ENCODE data around the gene WWTR1.

The WWTR1 gene

GRCh38 chr3:149654188-149654601 lies 3.6 kb downstream of the WWTR1 start:
- DNase-seq, result no peak

DNA sequence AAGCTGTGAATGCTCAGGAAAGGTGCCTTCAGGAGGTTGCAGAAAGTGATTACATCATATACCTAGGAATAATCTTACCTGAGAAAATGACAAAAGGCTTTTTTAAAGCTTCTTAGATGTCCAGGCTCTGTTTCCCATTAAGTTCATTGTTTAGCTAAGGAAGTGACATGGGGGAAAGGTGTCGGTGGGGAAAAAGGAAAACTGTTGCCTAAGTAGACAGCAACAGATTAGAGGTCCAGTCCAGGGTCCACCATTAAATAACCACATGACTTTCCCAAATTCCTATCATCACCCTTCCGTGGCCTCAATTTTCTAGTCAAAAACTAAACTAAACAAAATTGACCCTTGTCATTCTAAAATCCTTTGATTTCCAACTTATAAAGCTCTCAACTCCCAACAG lies 4.3 kb downstream of the WWTR1 start:
- DNase-seq, result no peak

GRCh38 chr3:149653136-149653535 lies 4.7 kb downstream of the WWTR1 start:
- DNase-seq, result no peak

DNA sequence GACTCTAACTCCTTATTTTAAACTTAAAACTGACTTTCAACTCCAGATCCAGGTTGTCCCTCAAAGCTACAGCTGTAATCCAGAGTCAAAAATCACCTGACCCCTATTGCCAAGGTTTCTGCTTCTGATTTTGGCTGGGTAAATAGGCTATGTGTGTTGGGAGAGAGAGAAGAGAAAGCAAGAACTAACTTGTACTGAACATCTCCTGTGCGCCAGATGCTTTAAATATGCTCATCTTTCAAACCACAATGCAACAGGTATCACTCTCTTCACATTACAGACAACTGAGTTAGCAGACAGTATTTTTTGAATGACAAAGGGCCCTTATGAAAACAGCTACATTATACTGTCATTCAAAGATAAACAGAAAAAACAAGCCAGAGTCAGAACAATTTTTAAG lies 7.0 kb downstream of the WWTR1 start:
- no peak for DNase-seq

DNA sequence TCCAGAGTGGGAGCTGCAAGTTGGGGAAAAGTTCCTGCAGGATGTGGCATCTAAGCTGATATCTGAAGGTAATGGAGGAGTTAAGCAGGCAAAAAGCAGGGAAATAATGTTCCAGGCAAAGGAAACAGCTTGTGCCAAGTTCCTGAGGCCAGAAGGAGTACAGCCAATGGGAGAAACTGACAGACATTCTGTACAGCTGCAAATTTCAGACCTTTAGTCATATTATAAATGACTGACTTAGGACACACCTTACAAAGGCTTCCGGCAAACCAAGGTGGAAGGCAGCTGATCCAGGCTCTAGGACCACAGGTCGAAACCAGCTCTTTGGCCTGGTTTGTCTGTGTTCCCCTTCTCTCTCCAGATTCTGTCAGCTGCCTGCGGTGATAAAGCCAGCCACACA lies 9.3 kb downstream of the WWTR1 start:
- no peak for DNase-seq

DNA sequence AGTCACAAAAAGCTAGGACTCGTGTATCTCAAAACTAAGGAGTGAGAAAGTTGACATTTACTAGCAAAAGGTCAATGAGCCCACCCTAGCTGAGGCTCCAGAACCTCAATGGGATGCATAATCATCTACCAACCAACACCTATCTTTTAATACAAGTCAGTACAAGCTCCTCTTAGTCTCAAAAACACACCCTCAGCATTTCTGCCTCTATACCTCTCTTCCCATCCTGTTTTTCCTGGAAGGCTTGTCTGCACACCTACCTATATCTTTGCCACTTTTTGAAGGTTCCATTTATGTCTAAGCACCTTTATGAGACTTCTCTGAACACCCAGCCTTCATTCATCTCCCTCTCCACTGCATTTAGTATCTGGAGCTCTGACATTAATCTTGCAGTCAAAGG lies 10.0 kb downstream of the WWTR1 start:
- no peak for DNase-seq

DNA sequence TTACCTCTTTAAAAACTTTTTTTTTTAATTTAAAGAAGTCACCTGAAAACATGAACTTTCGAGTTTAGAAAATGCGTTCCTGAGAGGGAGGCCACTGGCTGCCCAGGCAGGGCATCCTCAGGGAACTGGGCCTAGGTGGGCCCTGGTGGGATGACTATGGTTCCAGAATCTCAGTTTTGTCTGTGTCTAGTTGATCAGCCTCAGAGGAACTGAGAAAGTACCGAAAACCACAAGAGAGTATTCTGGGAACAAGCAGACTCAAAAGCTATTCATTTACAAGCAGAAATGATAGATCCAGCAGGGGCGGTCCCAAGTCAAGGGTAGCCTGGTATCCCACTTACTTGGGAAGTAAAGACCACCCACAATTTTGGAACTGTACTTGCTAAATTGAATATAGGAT lies 10.5 kb downstream of the WWTR1 start:
- DNase-seq, result no peak

GRCh38 chr3:149646181-149646766 lies 11.6 kb downstream of the WWTR1 start:
- no peak for DNase-seq

GRCh38 chr3:149643963-149644362 lies 13.9 kb downstream of the WWTR1 start:
- DNase-seq, result no peak

GRCh38 chr3:149643482-149643798 lies 14.4 kb downstream of the WWTR1 start:
- DNase-seq, result no peak

GRCh38 chr3:149640976-149641728 lies 16.7 kb downstream of the WWTR1 start:
- DNase-seq, result no peak

DNA sequence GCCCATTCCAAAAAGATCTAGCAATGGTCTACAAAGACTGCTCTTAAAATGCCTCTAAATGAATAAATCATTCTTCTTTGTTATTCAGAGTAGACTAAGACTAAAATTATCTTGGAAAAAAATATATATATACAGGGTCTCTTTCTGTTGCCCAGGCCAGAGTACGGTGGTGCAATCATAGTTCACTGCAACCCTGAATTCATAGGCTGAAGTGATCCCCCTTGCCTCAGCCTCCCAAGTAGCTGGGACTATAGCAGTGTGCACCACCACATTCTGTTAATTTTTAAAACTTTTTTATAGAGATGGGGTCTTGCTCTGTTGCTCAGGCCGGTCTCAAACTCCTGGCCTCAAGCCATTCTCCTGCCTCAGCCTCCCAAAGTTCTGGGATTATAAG lies 18.7 kb downstream of the WWTR1 start:
- DNase-seq, result no peak

- no peak for DNase-seq
These were observed 19.4 kb downstream of the WWTR1 start for GRCh38 chr3:149638228-149639092.

DNA sequence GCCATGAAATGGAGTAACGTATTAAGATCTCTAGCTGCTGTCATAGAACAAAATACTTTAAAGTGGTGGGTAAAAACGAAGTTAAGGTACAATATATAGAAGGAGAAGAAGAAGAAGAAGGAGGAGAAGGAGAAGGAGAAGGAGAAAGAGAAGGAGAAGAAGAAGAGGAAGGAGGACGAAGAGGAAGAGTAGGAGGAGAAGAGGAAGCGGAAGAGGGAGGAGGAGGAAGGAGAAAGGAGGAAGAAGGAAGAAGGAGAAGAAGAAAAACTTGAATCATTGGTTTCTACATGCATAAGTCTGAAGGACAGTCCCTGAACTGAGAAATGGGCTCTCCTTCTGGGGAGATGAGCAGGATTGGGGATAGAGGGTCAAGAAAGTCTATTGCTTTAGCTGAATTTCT lies 22.4 kb downstream of the WWTR1 start:
- DNase-seq, result no peak

DNA sequence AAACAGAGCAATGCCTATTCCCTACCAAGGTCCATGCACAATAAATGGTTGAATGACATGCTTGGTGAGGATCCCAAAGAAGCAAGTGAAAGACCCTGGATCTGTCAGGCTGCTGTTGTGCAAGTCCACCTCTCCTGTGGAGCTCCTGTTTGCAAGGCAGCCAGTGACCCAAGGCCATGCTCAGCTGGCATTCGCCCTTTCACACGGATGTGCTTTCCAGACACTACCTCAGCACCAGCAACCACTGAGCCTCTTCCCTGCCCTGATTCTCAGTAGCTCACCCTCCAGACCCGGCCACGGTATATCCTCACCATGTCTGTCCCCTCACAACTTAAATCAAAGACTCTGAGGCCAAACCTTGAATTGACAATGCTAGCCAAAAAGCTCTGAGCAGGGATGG lies 23.3 kb downstream of the WWTR1 start:
- no peak for DNase-seq

DNA sequence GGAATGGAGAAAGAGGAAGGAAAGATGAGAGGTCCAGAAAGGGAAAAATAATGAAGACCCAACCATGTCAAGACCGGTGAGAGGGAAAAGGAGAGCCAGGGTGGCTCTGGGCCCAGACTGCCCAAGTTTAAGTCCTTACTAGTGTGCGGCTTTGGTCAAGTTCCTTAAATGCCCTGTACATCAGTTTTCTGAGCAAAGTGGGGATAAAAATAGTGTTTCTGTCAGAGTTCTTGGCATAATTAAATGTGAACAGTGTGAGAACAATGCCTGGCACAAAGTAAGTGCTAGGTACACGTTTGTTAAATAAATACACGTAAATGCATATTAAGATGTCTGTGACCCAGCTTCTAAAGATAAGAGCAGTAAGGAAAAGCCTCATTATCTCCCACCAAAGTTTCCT lies 23.8 kb downstream of the WWTR1 start:
- no peak for DNase-seq

GRCh38 chr3:149632225-149632624 lies 25.6 kb downstream of the WWTR1 start:
- DNase-seq, result no peak

GRCh38 chr3:149630806-149631205 lies 27.0 kb downstream of the WWTR1 start:
- no peak for DNase-seq

- no peak for DNase-seq
These were observed 28.7 kb downstream of the WWTR1 start for GRCh38 chr3:149628957-149629670.

DNA sequence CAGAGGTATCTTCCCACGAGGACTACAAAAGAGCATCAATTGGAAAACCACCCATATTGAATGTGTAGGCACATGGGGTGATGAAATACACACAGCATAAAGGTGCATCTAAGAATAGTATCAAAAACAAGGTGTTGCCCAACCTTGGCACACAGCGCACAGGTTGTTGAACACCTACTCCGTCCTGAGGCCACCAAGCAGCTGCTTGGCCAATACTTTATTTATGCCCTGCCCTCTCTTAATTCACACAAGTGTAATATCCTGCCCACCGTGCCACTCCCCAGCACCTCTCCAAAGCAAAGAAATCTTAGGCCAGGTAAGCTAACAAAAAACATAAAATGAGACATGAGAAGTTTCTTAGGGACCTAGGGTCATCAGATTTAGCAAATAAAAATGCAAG lies 31.2 kb downstream of the WWTR1 start:
- no peak for DNase-seq

GRCh38 chr3:149625795-149626194 lies 32.0 kb downstream of the WWTR1 start:
- no peak for DNase-seq

DNA sequence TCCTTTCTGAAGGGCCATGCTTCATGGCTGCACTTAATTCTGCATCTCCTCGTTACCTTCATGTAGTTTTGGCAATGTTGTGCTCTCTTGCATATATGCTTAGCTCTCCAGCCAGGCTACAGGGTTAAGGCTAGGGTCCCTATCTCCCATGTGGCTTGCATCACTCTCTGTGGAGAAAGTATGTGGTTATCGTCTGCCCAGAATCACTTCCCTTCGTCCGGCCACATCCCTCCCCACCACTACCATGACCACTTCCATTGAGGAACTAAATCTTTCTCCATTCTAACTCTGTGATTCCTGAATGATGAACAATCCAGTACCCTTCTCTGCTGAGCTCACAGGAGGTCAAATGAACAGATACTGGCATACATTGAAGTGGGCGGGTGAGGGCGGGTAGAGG lies 34.0 kb downstream of the WWTR1 start:
- DNase-seq, result no peak

- no peak for DNase-seq
These were observed 36.4 kb downstream of the WWTR1 start for GRCh38 chr3:149621218-149622005.

Measured in DMS79 (cell line).